Mammary epithelial cell (primary cell): ENCODE data around the gene PSMC2.

ENCODE experiments used
- CTCF ChIP-seq, 2 donors: IDR thresholded peaks in 1 of 2; conservative IDR thresholded peaks in 1 of 2; 2 replicates each; pipeline ENCODE4 v1.5.1; 2011 to 2012; ENCODE audit warnings: inconsistent platforms in 2 of 2, low read length in 2 of 2, mild to moderate bottlenecking in 2 of 2, control low read depth in 1 of 2, low read depth in 1 of 2; ENCODE audit not compliant: insufficient read depth in 1 of 2; ENCODE audit errors: extremely low read depth in 1 of 2
- EZH2 ChIP-seq: IDR thresholded peaks from 2 replicates; pipeline ENCODE4 v1.6.1; 2012; ENCODE audit warnings: low read length, inconsistent platforms, borderline replicate concordance

GRCh38 chr7:103369432-103369831, 22.0 kb downstream of the PSMC2 start:
- TF ChIP-seq CTCF (conservative IDR thresholded peaks at IDR 0.05 in 1 of 2, IDR thresholded peaks at IDR 0.05 in 1 of 2; ENCODE audit: extremely low read depth in 1 of 2, insufficient read depth in 1 of 2, low read depth in 1 of 2, low read length in 2 of 2) (no peak), EZH2 (no peak)
